ENCODE data around the gene IL23A. TPM values are rescaled to one million over a fixed set of nuclear protein-coding genes. Genes with fewer than 3 reads are reported as not detected.

IL23A gene
- total and polyA plus RNA-seq, 2 of the 13 experiments (the other 11 are each of a cell fraction or from before 2014, with no cell fraction given) = 0.33 to 0.35 TPM

GRCh38 chr12:56362130-56363059, 23.7 kb downstream of the IL23A start, which contains the start of gene APOF (continued):
- TF ChIP-seq HNRNPK (IDR thresholded peaks at IDR 0.05; ENCODE audit: low read depth, low read length, poor library complexity, severe bottlenecking) = no peak
- no peak for TF ChIP-seq RFXANK (CRISPR knock-in tag; IDR thresholded peaks at IDR 0.05)
- TF ChIP-seq, protein P1, sequence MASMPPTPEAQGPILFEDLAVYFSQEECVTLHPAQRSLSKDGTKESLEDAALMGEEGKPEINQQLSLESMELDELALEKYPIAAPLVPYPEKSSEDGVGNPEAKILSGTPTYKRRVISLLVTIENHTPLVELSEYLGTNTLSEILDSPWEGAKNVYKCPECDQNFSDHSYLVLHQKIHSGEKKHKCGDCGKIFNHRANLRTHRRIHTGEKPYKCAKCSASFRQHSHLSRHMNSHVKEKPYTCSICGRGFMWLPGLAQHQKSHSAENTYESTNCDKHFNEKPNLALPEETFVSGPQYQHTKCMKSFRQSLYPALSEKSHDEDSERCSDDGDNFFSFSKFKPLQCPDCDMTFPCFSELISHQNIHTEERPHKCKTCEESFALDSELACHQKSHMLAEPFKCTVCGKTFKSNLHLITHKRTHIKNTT (CRISPR knock-in tag; IDR thresholded peaks at IDR 0.05) = no peak
- TF ChIP-seq ELK4 (CRISPR knock-in tag; IDR thresholded peaks at IDR 0.05; ENCODE audit: borderline replicate concordance) = no peak
- no peak for TF ChIP-seq E2F1 (CRISPR knock-in tag; IDR thresholded peaks at IDR 0.05)
- TF ChIP-seq ZNF350 (CRISPR knock-in tag; IDR thresholded peaks at IDR 0.05; ENCODE audit: borderline replicate concordance, low read depth) = no peak
- TF ChIP-seq ZNF329 (CRISPR knock-in tag; IDR thresholded peaks at IDR 0.05; ENCODE audit: low read depth) = no peak
- TF ChIP-seq, protein P2, sequence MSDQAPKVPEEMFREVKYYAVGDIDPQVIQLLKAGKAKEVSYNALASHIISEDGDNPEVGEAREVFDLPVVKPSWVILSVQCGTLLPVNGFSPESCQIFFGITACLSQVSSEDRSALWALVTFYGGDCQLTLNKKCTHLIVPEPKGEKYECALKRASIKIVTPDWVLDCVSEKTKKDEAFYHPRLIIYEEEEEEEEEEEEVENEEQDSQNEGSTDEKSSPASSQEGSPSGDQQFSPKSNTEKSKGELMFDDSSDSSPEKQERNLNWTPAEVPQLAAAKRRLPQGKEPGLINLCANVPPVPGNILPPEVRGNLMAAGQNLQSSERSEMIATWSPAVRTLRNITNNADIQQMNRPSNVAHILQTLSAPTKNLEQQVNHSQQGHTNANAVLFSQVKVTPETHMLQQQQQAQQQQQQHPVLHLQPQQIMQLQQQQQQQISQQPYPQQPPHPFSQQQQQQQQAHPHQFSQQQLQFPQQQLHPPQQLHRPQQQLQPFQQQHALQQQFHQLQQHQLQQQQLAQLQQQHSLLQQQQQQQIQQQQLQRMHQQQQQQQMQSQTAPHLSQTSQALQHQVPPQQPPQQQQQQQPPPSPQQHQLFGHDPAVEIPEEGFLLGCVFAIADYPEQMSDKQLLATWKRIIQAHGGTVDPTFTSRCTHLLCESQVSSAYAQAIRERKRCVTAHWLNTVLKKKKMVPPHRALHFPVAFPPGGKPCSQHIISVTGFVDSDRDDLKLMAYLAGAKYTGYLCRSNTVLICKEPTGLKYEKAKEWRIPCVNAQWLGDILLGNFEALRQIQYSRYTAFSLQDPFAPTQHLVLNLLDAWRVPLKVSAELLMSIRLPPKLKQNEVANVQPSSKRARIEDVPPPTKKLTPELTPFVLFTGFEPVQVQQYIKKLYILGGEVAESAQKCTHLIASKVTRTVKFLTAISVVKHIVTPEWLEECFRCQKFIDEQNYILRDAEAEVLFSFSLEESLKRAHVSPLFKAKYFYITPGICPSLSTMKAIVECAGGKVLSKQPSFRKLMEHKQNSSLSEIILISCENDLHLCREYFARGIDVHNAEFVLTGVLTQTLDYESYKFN (CRISPR knock-in tag; conservative IDR thresholded peaks at IDR 0.05) = peak; percentile 93
- TF ChIP-seq, protein P3, sequence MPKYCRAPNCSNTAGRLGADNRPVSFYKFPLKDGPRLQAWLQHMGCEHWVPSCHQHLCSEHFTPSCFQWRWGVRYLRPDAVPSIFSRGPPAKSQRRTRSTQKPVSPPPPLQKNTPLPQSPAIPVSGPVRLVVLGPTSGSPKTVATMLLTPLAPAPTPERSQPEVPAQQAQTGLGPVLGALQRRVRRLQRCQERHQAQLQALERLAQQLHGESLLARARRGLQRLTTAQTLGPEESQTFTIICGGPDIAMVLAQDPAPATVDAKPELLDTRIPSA (CRISPR knock-in tag; IDR thresholded peaks at IDR 0.05; ENCODE audit: borderline replicate concordance) = no peak
- TF ChIP-seq NFAT5 (CRISPR knock-in tag; IDR thresholded peaks at IDR 0.05) = no peak
- no peak for TF ChIP-seq WIZ (CRISPR knock-in tag; IDR thresholded peaks at IDR 0.05)
- no peak for TF ChIP-seq CCDC6 (CRISPR knock-in tag; IDR thresholded peaks at IDR 0.05)
- TF ChIP-seq ZNF790 (CRISPR knock-in tag; IDR thresholded peaks at IDR 0.05; ENCODE audit: borderline replicate concordance) = no peak

Measured in HepG2 (cell line).